HG02642 (cell line): ENCODE results near the gene CLMN.
"Not testable (repeated sequence)": the region's sequence is repeated elsewhere in the genome, so short reads cannot be mapped to it uniquely, and the experiment has no call there.

ENCODE experiments used
- ATAC-seq: cut with Tn5 transposase; IDR thresholded peaks from one replicate; pipeline ENCODE4 v1.9.1; 2021; ENCODE audit warnings: mild to moderate bottlenecking; ENCODE audit not compliant: unreplicated experiment, poor library complexity

CLMN gene

DNA sequence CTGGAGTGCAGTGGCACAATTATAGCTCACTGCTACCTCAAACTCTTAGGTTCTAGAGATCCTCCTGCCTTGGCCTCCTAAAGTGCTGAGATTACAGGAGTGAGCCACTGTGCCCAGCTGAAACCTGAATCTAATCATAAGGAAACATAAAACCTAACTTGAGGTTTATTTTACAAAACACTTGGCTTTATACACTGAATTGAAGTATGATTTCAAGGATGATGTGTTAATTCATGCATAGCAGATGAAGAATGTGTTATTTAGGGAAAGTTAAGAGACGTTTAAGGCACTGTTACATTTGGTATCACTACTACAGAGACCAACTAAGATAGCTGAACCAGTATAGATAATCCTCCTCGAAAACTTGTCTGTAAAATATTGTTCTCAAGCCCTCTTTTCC is 168.8 kb downstream of the CLMN start:
- ATAC-seq, result no peak

DNA sequence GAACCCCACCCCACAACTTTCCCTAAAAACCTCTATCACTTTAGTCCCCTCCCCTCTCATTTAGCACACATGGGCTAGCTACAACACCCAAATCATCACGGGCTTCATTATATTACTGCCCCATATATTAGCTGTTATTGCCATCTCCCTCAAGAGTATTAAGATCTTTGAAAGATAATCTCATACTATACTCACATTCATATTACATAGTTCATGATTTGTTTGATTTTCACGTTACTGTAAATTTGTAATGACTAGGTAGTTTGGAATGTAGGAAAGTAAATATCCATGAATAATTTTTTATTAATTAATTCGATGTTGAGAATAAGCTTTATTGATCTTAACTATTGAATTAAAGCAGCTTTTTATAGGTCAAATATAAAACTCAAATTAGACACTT is 170.3 kb downstream of the CLMN start:
- no peak for ATAC-seq

DNA sequence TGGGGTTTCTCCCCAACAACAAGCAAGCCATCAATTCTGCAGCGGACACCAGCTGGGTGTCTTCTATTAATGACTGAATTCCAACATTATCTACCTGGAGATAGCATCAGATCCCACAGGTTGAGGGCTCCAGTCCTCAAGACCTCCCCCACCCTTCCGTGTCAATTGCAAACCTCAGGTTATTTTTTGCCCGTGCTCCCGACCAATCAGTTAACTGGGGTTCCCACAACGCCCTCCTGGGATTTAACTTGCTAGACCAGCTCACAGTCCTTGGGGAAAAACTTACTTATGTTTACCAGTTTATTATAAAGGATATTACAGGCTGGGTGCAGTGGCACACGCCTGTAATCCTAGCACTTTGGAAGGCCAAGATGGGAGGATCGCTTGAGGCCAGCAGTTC is 172.1 kb downstream of the CLMN start:
- ATAC-seq, result no peak

- ATAC-seq, result no peak
These were observed 173.5 kb downstream of the CLMN start for GRCh38 chr14:95146079-95146771.

- ATAC-seq, result no peak
These were observed 174.9 kb downstream of the CLMN start for GRCh38 chr14:95144849-95145248.

GRCh38 chr14:95143808-95144620 is 175.7 kb downstream of the CLMN start:
- no peak for ATAC-seq

DNA sequence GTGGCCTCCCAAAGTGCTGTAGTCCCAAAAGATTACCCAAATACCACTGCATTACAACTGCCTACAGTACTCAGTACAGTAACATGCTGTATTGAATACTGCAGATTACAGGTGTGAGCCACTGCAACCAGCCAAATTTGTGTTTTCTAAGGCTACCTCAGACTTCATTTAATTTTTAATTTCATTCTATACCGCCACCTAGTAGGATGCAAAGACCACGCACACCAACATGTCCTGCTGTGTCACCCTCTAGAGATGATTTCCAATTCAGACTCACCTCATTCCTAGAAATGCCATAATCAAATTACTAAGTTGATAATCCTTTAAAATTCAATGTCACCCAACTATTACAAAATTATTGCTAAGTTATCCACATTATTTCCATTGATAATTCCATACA is 177.5 kb downstream of the CLMN start:
- ATAC-seq, result no peak

DNA sequence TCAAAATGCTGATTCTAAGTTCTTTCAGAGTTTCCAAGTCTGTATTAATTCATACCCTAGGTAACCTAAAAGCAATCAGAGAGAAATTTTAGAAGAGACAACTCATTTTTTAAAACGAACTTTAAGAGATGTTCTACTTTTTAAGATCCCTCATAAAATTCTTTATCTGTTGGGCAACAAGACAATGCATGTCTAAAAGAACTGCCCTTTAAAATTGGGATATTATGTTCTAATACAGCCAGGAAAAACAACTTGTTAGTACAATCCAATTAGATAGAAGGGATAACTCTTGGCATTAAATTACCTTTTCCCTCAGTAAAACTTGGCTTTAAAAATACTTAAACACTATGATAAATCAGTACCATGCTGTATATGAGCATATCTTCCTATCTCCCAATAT is 178.0 kb downstream of the CLMN start:
- ATAC-seq, result no peak

DNA sequence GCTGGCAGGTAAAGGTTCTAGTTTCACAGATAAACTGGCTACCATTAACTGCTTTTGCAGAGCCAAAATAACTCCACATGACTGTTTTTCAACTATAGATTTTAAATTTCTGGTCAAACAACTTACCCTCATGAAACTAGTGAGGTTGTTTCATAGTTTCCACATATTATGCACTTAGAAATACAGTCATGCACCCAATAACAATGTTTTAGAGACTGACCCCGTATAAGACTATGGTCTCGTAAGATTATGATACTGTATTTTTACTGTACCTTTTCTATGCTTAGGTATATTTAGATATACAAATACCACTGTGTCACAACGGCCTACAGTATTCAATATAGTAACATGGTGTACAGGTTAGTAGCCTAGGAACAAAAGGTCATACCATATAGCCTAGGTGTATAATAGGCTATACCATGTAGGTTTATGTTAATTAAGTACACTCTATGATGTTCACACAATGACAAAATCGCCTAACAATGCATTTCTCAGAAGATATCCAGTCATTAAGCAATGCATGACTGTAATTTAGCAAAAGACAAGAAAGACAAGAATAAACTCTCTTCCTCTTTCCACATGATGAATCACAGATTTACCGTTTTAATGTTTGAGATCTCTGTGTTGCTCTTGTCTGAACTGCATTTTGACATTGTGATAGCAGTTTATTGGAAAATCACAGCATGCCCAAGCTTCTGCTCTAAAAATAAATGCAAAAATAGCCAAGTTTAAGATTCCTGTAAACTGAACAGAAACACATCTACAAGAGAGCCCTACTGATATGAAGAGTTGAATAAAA is 179.4 kb downstream of the CLMN start:
- ATAC-seq, result no peak

GRCh38 chr14:95138876-95139275 is 180.8 kb downstream of the CLMN start:
- ATAC-seq, result no peak

DNA sequence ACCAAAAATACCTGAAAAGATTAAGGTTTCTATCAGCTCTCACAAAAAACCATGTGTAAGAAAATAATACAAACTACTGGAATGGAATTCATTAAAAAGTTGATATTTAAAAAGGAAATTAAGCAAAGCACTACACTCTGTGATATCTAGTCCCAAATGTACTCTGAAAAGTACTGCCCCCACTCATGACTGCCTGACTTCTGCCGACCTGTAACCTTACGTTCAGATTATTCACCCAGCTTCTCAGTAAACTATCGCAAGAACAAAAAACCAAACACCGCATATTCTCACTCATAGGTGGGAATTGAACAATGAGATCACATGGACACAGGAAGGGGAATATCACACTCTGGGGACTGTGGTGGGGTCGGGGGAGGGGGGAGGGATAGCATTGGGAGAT is 181.3 kb downstream of the CLMN start:
- not testable (repeated sequence) for ATAC-seq

DNA sequence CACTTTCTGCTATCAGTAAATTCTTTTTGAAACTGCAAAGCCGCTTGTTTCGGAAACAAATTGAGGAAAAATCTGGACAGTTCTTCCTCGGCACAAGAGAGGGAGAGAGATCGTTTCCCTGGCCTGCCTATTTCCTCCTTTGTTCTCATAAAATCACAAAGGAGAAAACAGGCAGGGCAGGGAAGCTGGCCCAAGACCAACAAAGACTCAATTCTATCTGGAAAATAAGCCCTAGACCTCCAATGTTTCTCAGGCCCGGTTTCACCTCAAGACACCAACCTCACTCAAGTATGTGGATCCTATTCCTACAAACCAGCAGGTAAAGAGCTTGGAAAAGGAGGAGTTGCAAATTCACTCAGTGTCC is 181.9 kb downstream of the CLMN start:
- no peak for ATAC-seq

DNA sequence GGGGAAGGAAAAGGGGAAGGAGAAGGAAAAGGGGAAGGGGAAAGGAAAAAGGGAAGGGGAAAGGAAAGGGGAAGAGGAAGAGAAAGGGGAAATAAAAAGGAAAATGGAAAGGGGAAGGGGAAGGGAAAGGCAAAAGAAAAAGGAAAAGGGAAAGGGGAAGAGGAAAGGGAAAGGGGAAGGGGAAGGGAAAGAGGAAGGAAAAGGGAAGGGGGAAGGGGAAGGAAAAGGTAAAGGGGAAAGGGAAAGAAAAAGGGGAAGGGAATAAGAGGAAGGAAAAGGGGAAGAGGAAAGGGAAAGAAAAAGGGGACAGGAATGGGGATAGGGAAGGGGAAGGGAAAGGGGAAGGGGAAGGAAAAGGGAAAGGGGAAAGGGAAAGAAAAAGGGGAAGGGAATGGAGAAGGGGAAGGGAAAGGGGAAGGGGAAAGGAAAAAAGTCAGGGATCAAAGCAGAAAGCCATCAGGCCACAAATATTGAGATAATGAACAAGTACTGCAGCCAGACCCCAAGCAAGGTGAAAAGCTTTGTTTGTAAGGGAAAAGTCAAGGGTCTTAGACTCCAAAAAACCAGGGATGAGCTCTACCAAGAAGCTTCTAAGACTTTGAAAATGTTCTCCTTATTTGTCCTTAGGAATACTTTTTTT is 182.4 kb downstream of the CLMN start:
- ATAC-seq, result no peak

- no peak for ATAC-seq
These were observed 183.1 kb downstream of the CLMN start for GRCh38 chr14:95136631-95137030.

DNA sequence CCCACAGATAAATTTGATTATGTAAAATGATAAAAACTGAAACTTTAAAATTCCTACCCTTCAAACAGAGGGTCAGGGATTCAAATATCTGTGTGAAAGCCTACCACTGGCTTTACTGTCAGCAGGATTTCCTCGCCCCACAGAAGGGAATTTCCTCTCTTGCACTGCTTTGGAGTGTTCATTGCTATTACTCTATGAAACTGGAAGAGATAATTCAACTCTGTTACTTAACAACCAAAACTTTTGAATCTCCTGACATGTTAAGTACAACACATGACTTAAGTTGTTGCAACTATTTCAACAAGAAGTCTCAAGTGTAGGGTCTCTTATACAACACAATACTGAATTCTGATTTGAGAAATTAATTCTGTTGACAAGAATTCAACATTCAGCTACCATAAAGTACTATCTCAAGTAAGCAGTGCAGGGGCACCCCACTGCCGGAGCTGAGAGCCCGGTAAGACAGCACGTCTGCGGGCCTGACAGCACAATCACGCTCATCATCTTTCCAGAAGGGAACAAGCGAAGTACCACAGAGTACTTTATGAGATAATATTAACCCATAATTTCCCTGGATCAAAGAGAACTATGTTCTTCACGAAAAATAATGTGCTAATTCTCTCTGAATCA is 185.3 kb downstream of the CLMN start:
- ATAC-seq, result no peak

- no peak for ATAC-seq
These were observed 186.4 kb downstream of the CLMN start for GRCh38 chr14:95133282-95133681.

DNA sequence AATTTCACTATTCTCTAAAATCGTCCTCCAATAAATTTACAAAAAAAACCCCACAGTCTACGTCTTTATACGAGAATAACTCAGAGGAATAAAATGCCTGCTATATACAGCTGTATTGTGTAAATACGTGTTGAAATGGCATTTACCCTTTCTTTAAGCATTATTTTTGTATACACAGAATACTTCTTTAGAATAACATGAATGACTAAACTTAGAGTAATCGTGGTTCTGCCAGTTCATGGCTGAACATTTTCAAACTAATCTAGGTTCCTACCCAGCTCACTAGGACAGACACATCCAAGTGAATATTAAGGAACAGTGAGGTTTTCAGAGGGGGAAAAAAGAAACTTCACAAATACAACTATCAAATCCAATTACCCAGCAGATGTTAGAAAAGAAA is 186.9 kb downstream of the CLMN start:
- ATAC-seq, result no peak
